Liver (tissue), 3 donors: ENCODE results near the gene LYSMD1.

Experiments
- EGR1 ChIP-seq, 2 donors: IDR thresholded peaks; 2 replicates each; pipeline ENCODE4 v1.6.1; 2016 to 2018; ENCODE audit warnings: antibody characterized with exemption in 2 of 2, low read depth in 2 of 2
- FOXA1 ChIP-seq: IDR thresholded peaks from 2 replicates; pipeline ENCODE4 v1.6.1; 2016; ENCODE audit warnings: antibody characterized with exemption
- FOXA2 ChIP-seq: IDR thresholded peaks from 2 replicates; pipeline ENCODE4 v1.6.1; 2016; ENCODE audit warnings: antibody characterized with exemption
- GABPA ChIP-seq, 2 donors: IDR thresholded peaks in 1 of 2; conservative IDR thresholded peaks in 1 of 2; 2 replicates each; pipeline ENCODE4 v1.6.1; 2016; ENCODE audit warnings: antibody characterized with exemption in 2 of 2, mild to moderate bottlenecking in 1 of 2, moderate library complexity in 1 of 2
- HNF4G ChIP-seq: IDR thresholded peaks from 2 replicates; pipeline ENCODE4 v1.6.1; 2016; ENCODE audit warnings: antibody characterized with exemption
- JUND ChIP-seq, 2 donors: IDR thresholded peaks; 2 replicates each; pipeline ENCODE4 v1.6.1; 2016; ENCODE audit warnings: antibody characterized with exemption in 2 of 2
- NR2F2 ChIP-seq: IDR thresholded peaks from 2 replicates; pipeline ENCODE4 v1.6.1; 2016; ENCODE audit warnings: antibody characterized with exemption
- RAD21 ChIP-seq, 2 donors: IDR thresholded peaks; 2 replicates each; pipeline ENCODE4 v1.6.1; 2016; ENCODE audit warnings: antibody characterized with exemption in 2 of 2, mild to moderate bottlenecking in 2 of 2
- SP1 ChIP-seq: IDR thresholded peaks from 2 replicates; pipeline ENCODE4 v1.6.1; 2018; ENCODE audit warnings: antibody characterized with exemption, mild to moderate bottlenecking
- YY1 ChIP-seq: IDR thresholded peaks from 2 replicates; pipeline ENCODE4 v1.6.1; 2016; ENCODE audit warnings: antibody characterized with exemption, mild to moderate bottlenecking
- TF ChIP-seq, protein P1 (sequence below): fragments of 150-350 bp; IDR thresholded peaks from 2 replicates; pipeline ENCODE4 v1.5.1; 2017; ENCODE audit warnings: improper control_type of control experiment, low read depth, low read length; ENCODE audit not compliant: missing input control
- TF ChIP-seq, protein P2 (sequence below): IDR thresholded peaks from 2 replicates; pipeline ENCODE4 v1.6.1; 2016; ENCODE audit warnings: antibody characterized with exemption
- TF ChIP-seq, protein P3 (sequence below): IDR thresholded peaks from 2 replicates; pipeline ENCODE4 v1.6.1; 2016; ENCODE audit warnings: antibody characterized with exemption, mild to moderate bottlenecking
- donor health status: healthy.
- donor health status: healthy.

DNA sequence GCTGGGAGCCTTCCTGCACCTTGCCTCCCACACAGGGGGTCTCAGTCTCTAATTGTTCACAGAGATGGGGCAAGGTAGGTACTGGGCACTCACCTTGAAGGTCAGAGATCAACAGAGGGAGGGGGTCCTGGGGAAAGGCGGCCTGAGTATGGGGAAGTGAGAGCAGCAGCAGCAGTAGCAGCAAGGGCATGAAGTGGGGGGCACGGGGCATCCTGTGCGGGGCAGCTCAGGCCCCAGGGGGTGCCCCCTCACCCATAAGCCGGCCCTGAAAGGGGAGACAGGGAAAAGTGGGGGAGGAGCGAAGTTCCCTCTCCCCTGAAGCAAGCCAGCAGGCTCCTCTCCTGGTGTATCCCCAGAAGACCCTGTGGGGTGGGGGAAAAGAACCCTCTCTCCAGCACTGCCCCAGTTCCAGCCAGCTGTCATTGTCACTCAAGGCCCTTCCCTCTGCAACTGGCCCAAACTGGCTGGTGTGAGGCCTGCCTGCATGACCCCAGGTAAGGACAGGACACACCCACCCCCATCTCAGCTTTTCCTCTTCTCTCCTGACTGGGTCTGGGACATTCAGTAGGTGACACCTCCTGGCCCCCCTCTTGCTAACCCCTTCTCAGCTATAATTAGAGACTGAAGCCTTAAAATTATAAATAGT, 23.2 kb downstream of the LYSMD1 start:
- TF ChIP-seq, protein P1, sequence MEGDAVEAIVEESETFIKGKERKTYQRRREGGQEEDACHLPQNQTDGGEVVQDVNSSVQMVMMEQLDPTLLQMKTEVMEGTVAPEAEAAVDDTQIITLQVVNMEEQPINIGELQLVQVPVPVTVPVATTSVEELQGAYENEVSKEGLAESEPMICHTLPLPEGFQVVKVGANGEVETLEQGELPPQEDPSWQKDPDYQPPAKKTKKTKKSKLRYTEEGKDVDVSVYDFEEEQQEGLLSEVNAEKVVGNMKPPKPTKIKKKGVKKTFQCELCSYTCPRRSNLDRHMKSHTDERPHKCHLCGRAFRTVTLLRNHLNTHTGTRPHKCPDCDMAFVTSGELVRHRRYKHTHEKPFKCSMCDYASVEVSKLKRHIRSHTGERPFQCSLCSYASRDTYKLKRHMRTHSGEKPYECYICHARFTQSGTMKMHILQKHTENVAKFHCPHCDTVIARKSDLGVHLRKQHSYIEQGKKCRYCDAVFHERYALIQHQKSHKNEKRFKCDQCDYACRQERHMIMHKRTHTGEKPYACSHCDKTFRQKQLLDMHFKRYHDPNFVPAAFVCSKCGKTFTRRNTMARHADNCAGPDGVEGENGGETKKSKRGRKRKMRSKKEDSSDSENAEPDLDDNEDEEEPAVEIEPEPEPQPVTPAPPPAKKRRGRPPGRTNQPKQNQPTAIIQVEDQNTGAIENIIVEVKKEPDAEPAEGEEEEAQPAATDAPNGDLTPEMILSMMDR: no peak
- TF ChIP-seq HNF4G: no peak
- TF ChIP-seq JUND (IDR thresholded peaks at IDR 0.05): no peak
- TF ChIP-seq GABPA (IDR thresholded peaks at IDR 0.05 in 1 of 2, conservative IDR thresholded peaks at IDR 0.05 in 1 of 2): no peak
- no peak for TF ChIP-seq NR2F2
- no peak for TF ChIP-seq FOXA1
- no peak for TF ChIP-seq YY1
- TF ChIP-seq SP1: no peak
- no peak for TF ChIP-seq RAD21 (IDR thresholded peaks at IDR 0.05)
- TF ChIP-seq FOXA2: no peak
- TF ChIP-seq, protein P2, sequence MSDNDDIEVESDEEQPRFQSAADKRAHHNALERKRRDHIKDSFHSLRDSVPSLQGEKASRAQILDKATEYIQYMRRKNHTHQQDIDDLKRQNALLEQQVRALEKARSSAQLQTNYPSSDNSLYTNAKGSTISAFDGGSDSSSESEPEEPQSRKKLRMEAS: no peak
- TF ChIP-seq, protein P3, sequence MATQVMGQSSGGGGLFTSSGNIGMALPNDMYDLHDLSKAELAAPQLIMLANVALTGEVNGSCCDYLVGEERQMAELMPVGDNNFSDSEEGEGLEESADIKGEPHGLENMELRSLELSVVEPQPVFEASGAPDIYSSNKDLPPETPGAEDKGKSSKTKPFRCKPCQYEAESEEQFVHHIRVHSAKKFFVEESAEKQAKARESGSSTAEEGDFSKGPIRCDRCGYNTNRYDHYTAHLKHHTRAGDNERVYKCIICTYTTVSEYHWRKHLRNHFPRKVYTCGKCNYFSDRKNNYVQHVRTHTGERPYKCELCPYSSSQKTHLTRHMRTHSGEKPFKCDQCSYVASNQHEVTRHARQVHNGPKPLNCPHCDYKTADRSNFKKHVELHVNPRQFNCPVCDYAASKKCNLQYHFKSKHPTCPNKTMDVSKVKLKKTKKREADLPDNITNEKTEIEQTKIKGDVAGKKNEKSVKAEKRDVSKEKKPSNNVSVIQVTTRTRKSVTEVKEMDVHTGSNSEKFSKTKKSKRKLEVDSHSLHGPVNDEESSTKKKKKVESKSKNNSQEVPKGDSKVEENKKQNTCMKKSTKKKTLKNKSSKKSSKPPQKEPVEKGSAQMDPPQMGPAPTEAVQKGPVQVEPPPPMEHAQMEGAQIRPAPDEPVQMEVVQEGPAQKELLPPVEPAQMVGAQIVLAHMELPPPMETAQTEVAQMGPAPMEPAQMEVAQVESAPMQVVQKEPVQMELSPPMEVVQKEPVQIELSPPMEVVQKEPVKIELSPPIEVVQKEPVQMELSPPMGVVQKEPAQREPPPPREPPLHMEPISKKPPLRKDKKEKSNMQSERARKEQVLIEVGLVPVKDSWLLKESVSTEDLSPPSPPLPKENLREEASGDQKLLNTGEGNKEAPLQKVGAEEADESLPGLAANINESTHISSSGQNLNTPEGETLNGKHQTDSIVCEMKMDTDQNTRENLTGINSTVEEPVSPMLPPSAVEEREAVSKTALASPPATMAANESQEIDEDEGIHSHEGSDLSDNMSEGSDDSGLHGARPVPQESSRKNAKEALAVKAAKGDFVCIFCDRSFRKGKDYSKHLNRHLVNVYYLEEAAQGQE: no peak
- no peak for TF ChIP-seq EGR1 (IDR thresholded peaks at IDR 0.05; ENCODE audit: low read depth in 2 of 2)
